OCI-M2 (cell line): ENCODE measurements around the gene BPIFB4.
"Not testable (repeated sequence)": the region's sequence is repeated elsewhere in the genome, so short reads cannot be mapped to it uniquely, and the experiment has no call there.

Experiments used
- DNase-seq: peaks from one replicate; lab custom pipeline; 2025; ENCODE audit not compliant: unreplicated experiment; lab: John Stamatoyannopoulos, UW

BPIFB4 gene

GRCh38 chr20:33084722-33085121, 5.3 kb downstream of the BPIFB4 start:
- no peak for DNase-seq

DNA sequence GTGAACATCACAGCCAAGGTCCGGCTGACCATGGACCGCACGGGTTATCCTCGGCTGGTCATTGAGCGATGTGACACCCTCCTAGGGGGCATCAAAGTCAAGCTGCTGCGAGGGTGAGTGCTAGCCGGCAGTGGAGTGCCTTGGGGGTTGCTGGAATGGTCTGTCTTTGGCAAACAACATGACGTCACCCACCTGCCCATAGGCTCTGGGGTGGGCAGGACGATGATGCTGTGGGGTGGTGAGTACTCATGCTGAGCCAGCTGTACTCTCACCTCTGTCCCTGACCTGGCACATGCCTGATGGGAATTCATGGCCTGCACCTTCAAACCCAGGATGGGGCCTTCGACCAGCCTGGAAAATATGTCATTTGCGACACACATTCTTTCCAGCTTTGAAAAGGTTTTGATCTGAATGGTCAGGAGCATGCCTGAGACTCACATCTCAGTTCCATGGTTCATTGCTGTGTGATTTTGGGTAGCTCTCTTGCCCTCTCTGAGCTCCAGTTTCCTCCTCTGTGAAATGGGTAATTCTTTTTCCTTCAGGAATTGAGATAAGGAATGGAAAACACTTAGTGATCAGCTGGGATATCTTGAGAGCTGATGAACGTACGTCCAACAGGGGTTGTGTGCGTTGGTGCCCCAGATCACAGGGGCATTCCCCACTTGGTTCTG, 6.7 kb downstream of the BPIFB4 start:
- no peak for DNase-seq

- DNase-seq = no peak
Measured at GRCh38 chr20:33091147-33091546, 11.7 kb downstream of the BPIFB4 start.

- DNase-seq = no peak
Measured at GRCh38 chr20:33091693-33092092, 12.2 kb downstream of the BPIFB4 start.

DNA sequence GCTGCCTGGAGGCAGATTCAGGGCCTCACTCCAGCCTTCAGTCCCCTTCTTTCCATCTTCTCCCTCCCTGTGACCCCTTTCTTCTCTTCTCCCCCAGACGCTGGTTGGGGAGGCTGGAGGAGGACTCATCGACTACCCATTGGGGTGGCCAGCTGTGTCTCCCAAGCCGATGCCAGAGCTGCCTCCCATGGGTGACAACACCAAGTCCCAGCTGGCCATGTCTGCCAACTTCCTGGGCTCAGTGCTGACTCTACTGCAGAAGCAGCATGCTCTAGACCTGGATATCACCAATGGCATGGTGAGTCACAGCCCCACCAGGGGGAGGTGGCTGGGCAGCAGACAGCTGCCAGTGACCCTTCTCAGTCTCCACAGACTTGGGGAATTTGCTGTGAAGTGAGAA, 12.9 kb downstream of the BPIFB4 start:
- no peak for DNase-seq

DNA sequence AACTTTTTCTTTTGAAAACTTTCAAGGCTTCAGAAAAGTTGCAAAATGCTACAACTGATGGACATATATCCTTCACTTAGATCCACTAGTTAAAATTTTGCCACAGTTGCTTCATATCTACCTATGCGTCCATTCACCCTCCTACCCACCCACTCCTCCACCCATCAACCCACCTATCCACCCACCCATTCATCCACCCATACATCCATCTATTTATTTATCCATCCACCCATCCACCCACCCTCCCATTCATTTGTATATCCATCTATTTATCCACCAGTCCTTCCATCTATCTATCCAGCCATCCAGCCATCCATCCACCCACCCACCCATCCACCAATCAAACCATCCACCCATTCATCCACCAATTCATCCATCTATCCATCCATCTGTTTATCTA, 13.6 kb downstream of the BPIFB4 start:
- no peak for DNase-seq

- no peak for DNase-seq
Measured at GRCh38 chr20:33093582-33093981, 14.1 kb downstream of the BPIFB4 start.

GRCh38 chr20:33095249-33095648, 15.8 kb downstream of the BPIFB4 start:
- DNase-seq = no peak

- peak; percentile 51 for DNase-seq
Measured at GRCh38 chr20:33095902-33096584, 16.6 kb downstream of the BPIFB4 start.

DNA sequence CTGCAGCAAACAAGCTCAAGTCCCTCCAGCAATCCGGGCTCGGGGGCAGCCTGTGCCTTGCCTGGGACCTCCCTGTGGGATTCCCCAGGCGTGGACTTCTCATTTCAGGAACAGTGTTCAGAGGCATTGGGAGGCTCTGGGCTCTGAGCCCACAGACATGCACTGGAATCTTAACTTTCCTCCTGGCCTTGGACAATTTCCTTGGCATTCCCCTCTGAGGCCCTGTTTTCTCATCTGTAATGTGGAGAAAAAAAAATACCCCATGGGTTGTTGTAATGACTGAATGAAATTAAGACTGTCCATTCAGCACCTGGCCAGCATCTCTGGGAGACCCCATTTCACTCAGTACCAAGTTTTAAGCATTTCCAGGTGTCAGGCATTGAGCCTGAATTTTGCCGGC, 17.6 kb downstream of the BPIFB4 start:
- no peak for DNase-seq

DNA sequence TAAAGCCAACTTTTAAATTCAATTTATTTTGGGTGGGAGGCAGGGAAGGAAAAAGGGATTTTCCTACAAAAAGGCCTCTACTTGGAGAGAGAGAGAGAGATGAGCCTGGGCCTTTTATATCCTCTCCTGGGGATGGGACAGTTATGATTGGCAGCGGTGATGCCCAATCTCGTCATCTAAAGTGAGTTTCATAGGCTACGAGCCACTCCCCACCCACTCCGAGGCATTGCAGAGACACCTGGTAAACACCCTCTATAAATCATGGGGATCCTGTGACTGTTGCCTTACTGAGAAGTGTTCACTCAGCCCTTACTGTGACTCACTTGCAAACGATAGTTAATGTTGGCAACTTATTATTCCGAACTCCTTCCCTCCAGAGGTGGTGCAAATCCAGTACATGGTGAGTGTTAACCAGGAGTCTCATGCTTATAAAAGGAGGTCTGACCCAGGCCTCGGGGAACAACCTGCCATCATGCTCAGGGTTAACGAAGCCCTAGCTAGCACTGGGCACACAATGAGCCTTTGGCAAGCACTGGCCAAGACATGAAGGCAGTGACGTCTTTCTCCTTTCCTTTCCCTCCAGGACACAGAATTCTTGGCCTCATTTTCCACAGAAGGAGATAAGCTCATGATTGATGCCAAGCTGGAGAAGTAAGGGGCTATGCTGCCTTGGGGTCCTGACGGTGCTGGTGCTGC, 20.5 kb downstream of the BPIFB4 start:
- DNase-seq = no peak

- DNase-seq = no peak
Measured at GRCh38 chr20:33103556-33103955, 24.1 kb downstream of the BPIFB4 start.

DNA sequence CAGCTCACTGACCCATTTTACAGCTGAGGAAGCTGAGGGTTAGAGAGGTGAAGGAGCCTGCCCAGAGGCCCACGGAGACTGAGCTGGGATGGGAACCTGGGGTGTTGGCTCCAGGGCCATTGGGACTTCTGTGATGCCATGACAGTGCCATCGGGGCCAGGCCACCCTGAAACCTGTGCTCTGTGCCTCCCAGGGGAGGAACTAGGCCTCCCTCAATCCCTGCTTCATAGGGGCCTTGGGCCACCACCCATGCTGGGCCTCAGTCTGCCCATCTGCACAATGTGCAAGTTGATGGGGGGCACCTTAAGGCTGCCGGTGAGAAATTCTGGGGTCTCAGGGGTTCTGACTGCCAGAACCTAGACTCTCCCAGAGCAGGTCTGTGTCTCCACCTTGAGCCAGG, 24.9 kb downstream of the BPIFB4 start:
- DNase-seq = no peak

DNA sequence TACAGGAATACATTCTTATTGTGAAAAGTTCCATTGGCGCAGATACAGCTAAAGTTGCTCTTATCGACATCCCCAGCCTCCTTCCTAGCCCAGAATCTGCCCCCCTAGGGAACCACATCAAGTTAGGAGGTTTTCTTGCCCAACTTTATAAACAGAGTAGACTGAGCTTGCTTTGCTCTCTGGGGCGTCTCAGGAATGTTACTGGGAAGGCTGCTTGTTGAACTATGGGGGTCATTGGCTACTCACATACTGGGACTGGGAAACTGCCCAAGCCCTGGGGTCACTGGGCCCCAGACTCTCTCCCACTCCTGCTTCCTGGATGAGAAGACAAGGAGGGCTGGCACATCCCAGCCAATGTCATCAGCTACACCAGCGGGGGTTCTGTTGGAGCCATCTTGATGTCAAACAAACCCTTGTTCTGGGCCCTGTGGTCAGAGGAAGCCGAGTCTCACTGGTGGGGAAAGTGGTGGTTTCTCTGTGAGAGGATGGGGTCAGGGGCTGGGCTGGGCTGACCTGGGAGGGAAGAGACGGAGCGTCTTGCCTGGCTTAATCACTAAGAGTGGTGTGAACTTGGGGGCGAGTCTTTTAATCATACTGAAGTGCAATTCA, 26.0 kb downstream of the BPIFB4 start:
- no peak for DNase-seq

GRCh38 chr20:33106058-33106620, 26.7 kb downstream of the BPIFB4 start:
- DNase-seq = not testable (repeated sequence)

DNA sequence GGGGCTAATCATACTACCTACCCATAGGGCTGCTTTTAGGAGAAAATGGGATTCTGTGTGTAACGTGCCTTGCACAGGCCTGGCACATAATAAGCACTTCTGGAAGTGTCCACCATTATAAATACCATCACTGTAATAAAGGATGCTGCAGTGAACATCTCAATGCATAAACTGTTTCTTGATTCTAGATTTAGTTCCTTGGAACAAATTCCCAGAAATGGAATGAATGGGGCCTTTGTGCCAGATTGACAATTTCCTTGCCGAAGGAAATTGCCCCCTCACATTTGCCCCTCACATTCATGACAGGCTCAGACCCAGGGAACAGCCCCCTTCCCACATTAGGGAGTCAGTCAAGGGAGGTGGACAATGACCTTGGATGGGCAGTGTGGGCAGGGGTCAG, 29.2 kb downstream of the BPIFB4 start:
- DNase-seq = no peak

DNA sequence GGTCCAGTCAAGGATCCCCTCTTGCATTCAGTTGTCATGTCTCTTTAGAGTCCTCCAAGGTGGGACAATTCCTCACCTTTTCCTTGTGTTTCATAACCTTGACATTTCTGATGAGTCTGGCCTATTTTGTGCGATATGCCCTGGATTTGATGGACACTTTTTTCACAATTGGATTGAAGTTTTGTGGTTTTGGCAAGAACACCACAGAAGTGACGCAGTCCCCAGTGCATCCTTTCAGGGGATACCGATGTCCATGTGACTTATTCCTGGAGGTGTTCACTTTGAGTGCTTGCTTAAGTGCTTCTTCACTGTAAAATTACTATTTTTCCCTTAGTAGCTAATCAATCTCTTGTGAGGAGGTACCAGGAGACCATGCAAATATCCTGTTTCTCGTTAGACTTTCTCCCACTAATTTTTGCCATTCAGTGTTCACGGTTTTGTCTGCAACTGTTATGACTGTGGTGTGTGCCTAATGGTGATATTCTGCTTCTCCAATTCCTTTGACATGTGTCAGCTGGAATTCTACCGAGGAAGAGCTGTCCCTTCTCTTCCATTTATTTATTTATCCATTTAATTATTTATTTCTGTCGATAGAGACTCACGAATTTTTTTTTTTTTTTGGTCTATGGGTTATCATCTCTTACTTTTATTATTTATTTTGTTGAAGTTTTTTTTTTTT, 30.8 kb downstream of the BPIFB4 start:
- no peak for DNase-seq

GRCh38 chr20:33111306-33111705, 31.9 kb downstream of the BPIFB4 start:
- DNase-seq = no peak

DNA sequence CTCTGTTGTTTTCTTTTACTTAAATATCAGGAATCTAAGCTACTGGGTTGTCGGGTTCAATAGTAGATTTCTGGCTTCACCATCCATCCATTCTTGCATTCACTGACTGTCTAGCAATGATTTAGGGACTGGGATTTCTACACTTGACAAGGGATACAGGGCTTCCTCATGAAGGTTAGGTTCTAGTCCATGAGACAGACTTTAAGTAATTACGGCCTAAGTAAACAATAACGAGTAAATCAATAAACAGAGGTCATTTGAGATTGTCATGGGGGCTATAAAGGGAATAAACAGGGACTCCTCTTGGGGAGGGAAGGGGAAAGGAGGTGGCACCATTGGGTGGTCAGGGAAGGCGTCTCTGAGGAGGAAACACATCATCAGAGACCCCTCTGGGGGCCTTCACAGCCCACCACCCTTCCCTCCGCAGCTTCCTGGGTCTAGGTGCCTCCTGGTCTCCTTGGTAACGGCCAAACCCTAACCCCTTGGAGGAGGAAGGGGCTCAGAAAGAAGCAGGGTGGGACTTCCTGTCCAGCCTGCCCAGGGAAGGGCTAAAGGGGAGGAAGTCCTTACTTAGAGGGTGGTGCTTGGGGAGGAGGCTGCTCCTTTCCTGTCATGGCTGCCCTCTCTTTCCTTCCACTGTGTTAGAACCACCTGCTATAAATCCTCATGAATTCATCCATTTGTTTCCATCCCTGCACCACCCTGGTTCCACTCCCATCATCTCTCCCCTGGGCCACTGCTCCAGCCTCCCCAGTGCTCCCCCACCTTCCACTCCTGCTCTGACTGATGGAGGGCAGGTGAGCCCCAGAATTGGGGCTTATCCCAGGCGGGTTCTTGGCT, 33.3 kb downstream of the BPIFB4 start:
- DNase-seq = no peak

- DNase-seq = no peak
Measured at GRCh38 chr20:33113387-33113908, 34.0 kb downstream of the BPIFB4 start.
